C4-2B (cell line): ENCODE results near the gene LMO4.

ENCODE experiments used
- H3K27ac ChIP-seq: fragments of 450-650 bp; 2 replicates; pipeline ENCODE4 v1.5.1; 2017
- CTCF ChIP-seq: fragments of 450-650 bp; conservative IDR thresholded peaks from 2 replicates; pipeline ENCODE4 v1.5.1; 2017; ENCODE audit warnings: mild to moderate bottlenecking
- ZFX ChIP-seq: fragments of 450-650 bp; IDR thresholded peaks from 2 replicates; pipeline ENCODE4 v1.6.1; 2017

The LMO4 gene

GRCh38 chr1:87294633-87295032 lies 34.0 kb upstream of the LMO4 start:
- H3K27ac ChIP-seq = no peak overlapping the region
- TF ChIP-seq CTCF (no peak), ZFX (no peak)

- no peak overlapping the region for H3K27ac ChIP-seq
- TF ChIP-seq ZFX = no peak
- no peak for TF ChIP-seq CTCF
Measured at GRCh38 chr1:87295445-87296110, 33.1 kb upstream of the LMO4 start.

- H3K27ac ChIP-seq = no peak overlapping the region
- no peak for TF ChIP-seq ZFX
- no peak for TF ChIP-seq CTCF
Measured at GRCh38 chr1:87296206-87296605, 32.5 kb upstream of the LMO4 start.

- no peak for TF ChIP-seq ZFX
- TF ChIP-seq CTCF = no peak
- H3K27ac ChIP-seq = no peak overlapping the region
Measured at GRCh38 chr1:87299661-87300060, 29.0 kb upstream of the LMO4 start.

- no peak overlapping the region for H3K27ac ChIP-seq
- TF ChIP-seq CTCF (no peak), ZFX (no peak)
Measured at GRCh38 chr1:87300628-87301027, 28.1 kb upstream of the LMO4 start.

GRCh38 chr1:87305151-87305550 lies 23.5 kb upstream of the LMO4 start:
- TF ChIP-seq CTCF = no peak
- TF ChIP-seq ZFX = no peak
- H3K27ac ChIP-seq = no peak overlapping the region

GRCh38 chr1:87305762-87306161 lies 22.9 kb upstream of the LMO4 start:
- no peak overlapping the region for H3K27ac ChIP-seq

More at GRCh38 chr1:87305762-87306161, 22.9 kb upstream of the LMO4 start:
- no peak for TF ChIP-seq CTCF
- no peak for TF ChIP-seq ZFX
